K562 (cell line): ENCODE results near the gene SKIC3. TPM values are rescaled to one million over a fixed set of nuclear protein-coding genes. Genes with fewer than 3 reads are reported as not detected.

Source experiments
- ATAC-seq: fragments of 200-7000 bp; cut with Tn5 transposase; 3 replicates; pipeline ENCODE4 v1.9.1; 2020; ENCODE audit warnings: moderate library complexity
- BruUV-seq: library from RNA; stranded (reverse); fragments of 400-500 nt; replicated peaks from 2 replicates; lab custom pipeline; 2021; lab: Mats Ljungman, UMichigan
- CTCF ChIA-PET: fragments of 300-600 bp; formaldehyde crosslinking; extraction: SDS; loops from one replicate; lab custom pipeline; 2021; ENCODE audit warnings: low intra/inter-chr PET ratio; lab: Yijun Ruan, JAX
- POLR2A ChIA-PET: fragments of 300-600, 350-650 bp; sonication (Branson Sonifier 250); formaldehyde crosslinking; extraction: SDS; loops from one replicate; lab custom pipeline; 2021; ENCODE audit warnings: antibody characterized with exemption, inconsistent platforms; lab: Yijun Ruan, JAX
- DNase-seq, 4 experiments: peaks; one replicate each; pipeline versions ENCODE4 v3.0.0 to v3.0.0-alpha.2; 2011 to 2018; ENCODE audit warnings: low spot score in 3 of 4, mixed read lengths in 3 of 4; ENCODE audit errors: extremely low read depth in 1 of 4
- FAIRE-seq: peaks from 2 replicates; lab custom pipeline; 2011; peaks lifted over from hg19 to GRCh38; lab: Jason Lieb, UNC
- H2AFZ ChIP-seq: 2 replicates; pipeline ENCODE4 v1.6.0; 2011; ENCODE audit warnings: low read depth, low read length, control low read depth, inconsistent platforms
- H3K27ac ChIP-seq: fragments of 200-600 bp; 3 replicates; pipeline ENCODE4 v1.8.0; 2011; ENCODE audit warnings: low read depth, mild to moderate bottlenecking, control low read depth, inconsistent platforms, low read length, moderate library complexity, mixed read lengths; ENCODE audit errors: extremely low read depth
- H3K27me3 ChIP-seq, 2 experiments: fragments of 300-600 bp in 1 of 2; 2 replicates in 1 of 2; 3 replicates in 1 of 2; pipeline versions ENCODE4 v1.6.0 to v1.8.0; 2011; ENCODE audit warnings: inconsistent platforms in 2 of 2, low read length in 2 of 2, mild to moderate bottlenecking in 1 of 2, mixed read lengths in 1 of 2, moderate library complexity in 1 of 2; ENCODE audit not compliant: control insufficient read depth in 2 of 2, insufficient read depth in 2 of 2
- H3K36me3 ChIP-seq: fragments of 300-600 bp; 3 replicates; pipeline ENCODE4 v1.8.0; 2011; ENCODE audit warnings: mild to moderate bottlenecking, low read length, inconsistent platforms; ENCODE audit not compliant: control insufficient read depth, insufficient read depth
- H3K4me1 ChIP-seq, 2 experiments: fragments of 200-600 bp in 1 of 2; replicated peaks in 1 of 2; 2 replicates in 1 of 2; 3 replicates in 1 of 2; pipeline versions ENCODE4 v1.5.1 to v1.8.0; 2011; ENCODE audit warnings: inconsistent platforms in 2 of 2, low read length in 2 of 2, mild to moderate bottlenecking in 1 of 2, mixed read lengths in 1 of 2, moderate library complexity in 1 of 2; ENCODE audit not compliant: control insufficient read depth in 2 of 2, insufficient read depth in 2 of 2
- H3K4me2 ChIP-seq: 2 replicates; pipeline ENCODE4 v1.6.1; 2011; ENCODE audit warnings: low read length, control low read depth, inconsistent platforms, mixed read lengths; ENCODE audit not compliant: insufficient read depth
- H3K4me3 ChIP-seq: fragments of 200-600 bp; sonication (generic), shearing (Covaris generic); 2 replicates; pipeline ENCODE4 v1.5.1; 2016; ENCODE audit warnings: control low read depth, inconsistent platforms
- H3K79me2 ChIP-seq: fragments of 200-600 bp; 3 replicates; pipeline ENCODE4 v1.8.0; 2011; ENCODE audit warnings: low read length, inconsistent platforms; ENCODE audit not compliant: control insufficient read depth, insufficient read depth
- H3K9ac ChIP-seq, 2 experiments: 2 replicates each; pipeline versions ENCODE4 v1.6.0 to v1.6.1; 2011; ENCODE audit warnings: low read depth in 2 of 2, low read length in 2 of 2, control low read depth in 1 of 2, inconsistent platforms in 1 of 2, mild to moderate bottlenecking in 1 of 2, mixed read lengths in 1 of 2; ENCODE audit not compliant: insufficient read depth in 1 of 2
- H3K9me1 ChIP-seq: one replicate; pipeline ENCODE4 v1.6.0; 2011; ENCODE audit warnings: inconsistent platforms, mild to moderate bottlenecking, low read length, moderate library complexity; ENCODE audit not compliant: control insufficient read depth, insufficient read depth
- H3K9me3 ChIP-seq: replicated peaks from 2 replicates; pipeline ENCODE4 v1.5.1; 2011; ENCODE audit warnings: low read depth, low read length, inconsistent platforms; ENCODE audit not compliant: control insufficient read depth, insufficient read depth
- H4K20me1 ChIP-seq: replicated peaks from 2 replicates; pipeline ENCODE4 v1.6.1; 2011; ENCODE audit warnings: low read length, inconsistent platforms, mixed read lengths; ENCODE audit not compliant: control insufficient read depth, insufficient read depth
- BRF2 ChIP-seq: IDR thresholded peaks from 3 replicates; pipeline ENCODE4 v1.6.1; 2011; ENCODE audit warnings: borderline replicate concordance, mild to moderate bottlenecking; ENCODE audit not compliant: insufficient read length, insufficient read depth
- DACH1 ChIP-seq: fragments of 450-650 bp; IDR thresholded peaks from 2 replicates; pipeline ENCODE4 v1.6.1; 2018; ENCODE audit not compliant: partially characterized antibody
- DMBX1 ChIP-seq: fragments of 250-450 bp; sonication (Bioruptor Pico); IDR thresholded peaks from 2 replicates; pipeline ENCODE4 v1.8.0; 2022; ENCODE audit warnings: inconsistent platforms, mild to moderate bottlenecking, moderate library complexity, borderline replicate concordance
- FOXM1 ChIP-seq, 2 experiments: fragments of 450-650 bp in 1 of 2; sonication (generic) in 1 of 2; formaldehyde crosslinking in 1 of 2; IDR thresholded peaks; 2 replicates each; pipeline versions ENCODE4 v1.6.1 to v1.9.0; 2017 to 2022; ENCODE audit warnings: low read depth in 2 of 2, mild to moderate bottlenecking in 2 of 2, missing genetic modification reagents in 1 of 2, moderate library complexity in 1 of 2
- NELFE ChIP-seq: IDR thresholded peaks from 2 replicates; pipeline ENCODE4 v1.6.1; 2011; ENCODE audit warnings: mild to moderate bottlenecking; ENCODE audit not compliant: insufficient read depth, insufficient read length
- RBM34 ChIP-seq: fragments of 200-400 bp; formaldehyde crosslinking; IDR thresholded peaks from 2 replicates; pipeline ENCODE4 v1.6.1; 2018; ENCODE audit warnings: low read length, borderline replicate concordance; ENCODE audit not compliant: insufficient read depth
- ZBTB11 ChIP-seq, 3 experiments: fragments of 200-800 bp in 1 of 3; fragments of 250-450 bp in 1 of 3; fragments of 450-650 bp in 1 of 3; sonication (Bioruptor Pico) in 1 of 3; sonication (Bioruptor generic) in 1 of 3; formaldehyde crosslinking in 1 of 3; IDR thresholded peaks; 2 replicates each; pipeline versions ENCODE4 v1.6.1 to v1.8.0; 2016 to 2022; ENCODE audit warnings: mild to moderate bottlenecking in 2 of 3, missing genetic modification characterization in 2 of 3, missing compliant biosample characterization in 1 of 3, moderate library complexity in 1 of 3
- WGBS: fragments of 100-300 bp; shearing (Covaris generic); methylation state at CpG from one replicate; pipeline ENCODE4 v1.1.6; 2016; ENCODE audit warnings: low coverage, mixed read lengths; ENCODE audit not compliant: insufficient coverage; ENCODE audit errors: missing lambda C conversion rate; 5-methylcytosine and 5-hydroxymethylcytosine counted together
- in situ Hi-C: fragments of 300-500 bp; cut with MboI; formaldehyde crosslinking; loops from 4 replicates; pipeline ENCODE4 v1.15.0; 2018; ENCODE audit warnings: inconsistent platforms, mixed read lengths
- intact Hi-C: fragments of 100-400 bp; cut with micrococcal nuclease; formaldehyde crosslinking; loops from 2 replicates; pipeline ENCODE4 v1.14.2; 2022
- polyA plus RNA-seq, 8 experiments: library from polyadenylated mRNA; depleted of rRNA in 4 of 8; stranded (reverse) in 5 of 8; unstranded in 3 of 8; fragments of >200 nt; fragmentation: Nextera tagmentation in 2 of 8; fragmentation: Illumina TruSeq in 1 of 8; extraction: Ambion mirVana in 2 of 8; extraction: Trizol in 1 of 8; gene quantifications; 2 replicates each; pipeline versions ENCODE4 v1.2.1 to v1.2.3, GENCODE V29; 2011 to 2014; ENCODE audit warnings: inconsistent platforms in 1 of 8, missing spikeins in 1 of 8
- total RNA-seq, 7 experiments: library from RNA; depleted of rRNA in 6 of 7; stranded (reverse); fragments of >200 nt in 6 of 7; fragmentation: Illumina TruSeq in 2 of 7; extraction: Trizol in 2 of 7; gene quantifications; 2 replicates each; pipeline versions ENCODE4 v1.2.1 to v1.2.3, GENCODE V29; 2011 to 2021; ENCODE audit warnings: low replicate concordance in 1 of 7

SKIC3 gene
- total and polyA plus RNA-seq, 9 of the 15 experiments (the other 6 are each of a cell fraction or from before 2014, with no cell fraction given), result 30.7 to 72.4 (median 44.1) TPM

- no peak for TF ChIP-seq BRF2
- no peak for TF ChIP-seq FOXM1 (IDR thresholded peaks at IDR 0.05; ENCODE audit: low read depth)
- no peak for TF ChIP-seq FOXM1 (CRISPR knock-in tag; IDR thresholded peaks at IDR 0.05; ENCODE audit: low read depth)
- TF ChIP-seq DACH1, result no peak
- TF ChIP-seq NELFE, result no peak
- TF ChIP-seq, all 486 proteins: peak for 0
These were observed 30.4 kb downstream of the SKIC3 start (continued) for GRCh38 chr5:95524423-95524822.

GRCh38 chr5:95520206-95520605 lies 34.6 kb downstream of the SKIC3 start:
- WGBS, result 88% methylated on average over 1 of the region's 1 CpG
- no TSS peak for BruUV-seq
- Histone ChIP-seq H3K9me3 (no peaks in the 10 kb centered on the region), H3K79me2 (no peaks in the 10 kb centered on the region), H3K9ac (no peak overlapping the region), H3K9me1 (no peaks in the 10 kb centered on the region), H3K4me3 (no peak overlapping the region), H3K36me3 (peaks cover 76% of the 10 kb centered on the region), H3K27me3 (no peaks in the 10 kb centered on the region), H4K20me1 (no peaks in the 10 kb centered on the region), H3K27ac (no peak overlapping the region), H3K4me1 (no peaks in the 10 kb centered on the region), H2AFZ (no peak overlapping the region), H3K4me2 (no peak overlapping the region)
- DNase-seq (no peak), ATAC-seq (no peak), FAIRE-seq (no peak)
- CTCF ChIA-PET, result no interaction called here
- POLR2A ChIA-PET, result no interaction called here
- intact Hi-C loops (no loop called here), in situ Hi-C loops (no loop called here)
- TF ChIP-seq ZBTB11 (CRISPR knock-in tag; IDR thresholded peaks at IDR 0.05) (no peak), DMBX1 (CRISPR knock-in tag) (no peak), RBM34 (no peak)
